Osteocyte (in vitro differentiated cells): Measurements from ENCODE around the gene TGFA. TPM values are rescaled to one million over a fixed set of nuclear protein-coding genes. Genes with fewer than 3 reads are reported as not detected.

Experiments used
- DNase-seq: peaks from one replicate; pipeline ENCODE4 v3.0.0; 2021; ENCODE audit warnings: mixed read lengths; ENCODE audit not compliant: unreplicated experiment; ENCODE audit errors: extremely low spot score
- H3K27ac Mint-ChIP-seq: one replicate; pipeline ENCODE4 v1.8.0; 2021; ENCODE audit warnings: mild to moderate bottlenecking, mixed read lengths; ENCODE audit not compliant: unreplicated experiment
- H3K27me3 Mint-ChIP-seq: one replicate; pipeline ENCODE4 v1.8.0; 2021; ENCODE audit warnings: mixed read lengths; ENCODE audit not compliant: unreplicated experiment
- H3K36me3 Mint-ChIP-seq: one replicate; pipeline ENCODE4 v1.8.0; 2021; ENCODE audit warnings: mixed read lengths; ENCODE audit not compliant: unreplicated experiment
- H3K4me1 Mint-ChIP-seq: one replicate; pipeline ENCODE4 v1.8.0; 2021; ENCODE audit warnings: mixed read lengths; ENCODE audit not compliant: unreplicated experiment
- H3K4me3 Mint-ChIP-seq: one replicate; pipeline ENCODE4 v1.8.0; 2021; ENCODE audit warnings: mild to moderate bottlenecking, moderate library complexity, mixed read lengths; ENCODE audit not compliant: unreplicated experiment
- H3K9me3 Mint-ChIP-seq: one replicate; pipeline ENCODE4 v1.8.0; 2021; ENCODE audit warnings: mixed read lengths; ENCODE audit not compliant: unreplicated experiment
- CTCF ChIP-seq: fragments of 200-600 bp; sonication (generic); IDR thresholded peaks from 2 replicates; pipeline ENCODE4 v1.5.0; 2021; ENCODE audit warnings: antibody characterized with exemption, mild to moderate bottlenecking, moderate library complexity
- total RNA-seq: library from RNA; stranded (reverse); gene quantifications from 2 replicates; pipeline ENCODE4 v1.2.1, GENCODE V29; 2021

TGFA gene
- total RNA-seq, 1 donor from 2014 or later = 0.08 TPM

DNA sequence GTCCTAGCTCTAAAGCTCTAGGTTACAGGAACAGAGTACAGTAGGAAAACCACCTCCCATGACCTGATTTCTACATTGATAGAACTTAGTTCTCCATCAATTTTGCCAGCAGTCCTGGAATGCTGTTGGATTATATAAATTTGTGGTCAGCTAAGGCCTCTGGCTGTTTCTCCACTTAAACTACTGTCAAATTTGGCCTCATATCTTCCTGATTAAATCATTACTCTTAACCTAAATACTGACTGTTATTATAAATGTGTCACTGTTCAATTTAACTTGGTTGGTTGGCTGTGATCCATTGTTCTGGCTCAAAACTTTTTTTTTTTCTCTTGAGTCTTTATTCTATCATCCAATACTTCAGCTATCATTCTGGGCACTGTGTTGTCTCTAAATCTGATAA lies 71.2 kb downstream of the TGFA start:
- peaks cover 7% of the 10 kb centered on the region for H3K27me3 Mint-ChIP-seq
- H3K27ac Mint-ChIP-seq = no peak overlapping the region
- H3K4me3 Mint-ChIP-seq = no peak overlapping the region
- no peaks in the 10 kb centered on the region for H3K4me1 Mint-ChIP-seq
- H3K36me3 Mint-ChIP-seq = no peaks in the 10 kb centered on the region
- no peaks in the 10 kb centered on the region for H3K9me3 Mint-ChIP-seq
- no peak for DNase-seq
- no peak for TF ChIP-seq CTCF

GRCh38 chr2:70480468-70480867 lies 73.2 kb downstream of the TGFA start:
- H3K9me3 Mint-ChIP-seq = no peaks in the 10 kb centered on the region
- H3K27me3 Mint-ChIP-seq = peaks cover 16% of the 10 kb centered on the region
- H3K4me1 Mint-ChIP-seq = no peaks in the 10 kb centered on the region
- no peak for DNase-seq
- no peak for TF ChIP-seq CTCF
- H3K36me3 Mint-ChIP-seq = no peaks in the 10 kb centered on the region
- no peak overlapping the region for H3K4me3 Mint-ChIP-seq
- no peak overlapping the region for H3K27ac Mint-ChIP-seq

GRCh38 chr2:70479816-70480215 lies 73.8 kb downstream of the TGFA start:
- Mint-ChIP-seq H3K4me1 (no peaks in the 10 kb centered on the region), H3K9me3 (no peaks in the 10 kb centered on the region), H3K27ac (no peak overlapping the region), H3K36me3 (no peaks in the 10 kb centered on the region), H3K4me3 (no peak overlapping the region), H3K27me3 (peaks cover 20% of the 10 kb centered on the region)
- DNase-seq = no peak
- no peak for TF ChIP-seq CTCF

DNA sequence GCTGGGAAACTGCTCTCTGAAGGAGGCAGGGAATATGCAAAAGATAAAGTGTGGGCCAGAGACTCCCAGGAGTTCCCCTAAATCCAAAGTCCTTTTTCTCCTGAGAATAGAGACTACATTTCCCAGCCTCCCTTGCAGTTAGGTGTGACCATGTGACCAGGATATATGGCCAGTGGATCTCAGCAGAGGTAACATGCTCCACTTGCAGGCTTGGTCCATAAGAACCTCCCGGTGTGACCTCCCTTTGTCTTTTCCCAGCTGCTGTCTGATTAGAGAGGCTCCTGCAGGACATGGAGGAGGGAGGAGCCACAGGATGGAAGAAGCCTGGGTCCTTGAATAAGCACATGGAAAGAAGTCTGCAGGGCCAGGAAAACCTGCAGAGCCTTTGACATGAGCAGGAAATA lies 76.2 kb downstream of the TGFA start:
- H3K27ac Mint-ChIP-seq = no peak overlapping the region
- H3K4me1 Mint-ChIP-seq = no peaks in the 10 kb centered on the region
- H3K27me3 Mint-ChIP-seq = peaks cover 39% of the 10 kb centered on the region
- TF ChIP-seq CTCF = no peak
- no peaks in the 10 kb centered on the region for H3K36me3 Mint-ChIP-seq
- no peak for DNase-seq
- H3K9me3 Mint-ChIP-seq = no peaks in the 10 kb centered on the region
- no peak overlapping the region for H3K4me3 Mint-ChIP-seq

DNA sequence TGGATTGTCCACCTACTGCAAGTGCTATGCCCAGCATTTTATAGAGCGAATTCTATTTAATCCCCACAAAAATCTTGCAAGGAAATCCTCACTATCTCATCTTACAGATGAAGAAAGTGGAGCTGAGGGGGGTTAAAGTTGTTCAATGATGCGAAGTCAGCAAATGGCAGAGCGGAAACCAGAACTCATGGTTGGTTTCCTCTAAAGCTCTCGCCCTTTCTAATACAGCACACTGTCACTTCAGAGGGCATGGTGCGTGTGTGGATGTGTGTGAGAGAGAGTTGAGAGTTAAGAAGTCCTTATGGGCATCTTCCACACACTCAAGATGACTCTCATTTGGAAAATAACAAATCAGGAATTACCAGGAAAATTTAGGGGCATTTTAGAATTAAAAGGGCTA lies 78.4 kb downstream of the TGFA start:
- peak; percentile 21 for DNase-seq
- TF ChIP-seq CTCF = no peak
- Mint-ChIP-seq H3K27ac (no peak overlapping the region), H3K27me3 (peaks cover 42% of the 10 kb centered on the region), H3K4me3 (no peak overlapping the region), H3K9me3 (no peaks in the 10 kb centered on the region), H3K4me1 (no peaks in the 10 kb centered on the region), H3K36me3 (no peaks in the 10 kb centered on the region)
